Endothelial cell of umbilical vein (primary cell): ENCODE data around the gene CUTA. TPM values are rescaled to one million over a fixed set of nuclear protein-coding genes. Genes with fewer than 3 reads are reported as not detected.

Experiments used
- BruUV-seq: library from RNA; stranded (reverse); fragments of 400-500 nt; replicated peaks from 2 replicates; lab custom pipeline; 2021; lab: Mats Ljungman, UMichigan
- CTCF ChIA-PET: fragments of 300-600, 350-600 bp; sonication (Branson Sonifier 250); formaldehyde crosslinking; loops from one replicate; lab custom pipeline; 2021; ENCODE audit warnings: antibody characterized with exemption, inconsistent platforms; lab: Charles Lee
- POLR2A ChIA-PET: fragments of 300-600, 350-600 bp; sonication (Branson Sonifier 250); formaldehyde crosslinking; loops from one replicate; lab custom pipeline; 2021; ENCODE audit warnings: antibody characterized with exemption, inconsistent platforms; lab: Charles Lee
- DNase-seq: peaks from one replicate; pipeline ENCODE4 v3.0.0-alpha.2; 2011; ENCODE audit warnings: low read depth, low spot score
- FAIRE-seq: peaks from 2 replicates; lab custom pipeline; 2011; peaks lifted over from hg19 to GRCh38; lab: Jason Lieb, UNC
- H2AFZ ChIP-seq: 2 replicates; pipeline ENCODE4 v1.6.0; 2012; ENCODE audit warnings: low read depth, low read length, control low read depth, inconsistent platforms
- H3K27ac ChIP-seq: 2 replicates; pipeline ENCODE4 v1.5.1; 2011; ENCODE audit warnings: low read depth, mild to moderate bottlenecking, control low read depth, low read length, moderate library complexity; ENCODE audit not compliant: insufficient read depth
- H3K27me3 ChIP-seq, 2 experiments: 2 replicates each; pipeline versions ENCODE4 v1.6.0 to v1.6.1; 2011; ENCODE audit warnings: low read length in 2 of 2, mixed read lengths in 1 of 2; ENCODE audit not compliant: control insufficient read depth in 2 of 2, insufficient read depth in 2 of 2
- H3K36me3 ChIP-seq, 2 experiments: 2 replicates in 1 of 2; 3 replicates in 1 of 2; pipeline ENCODE4 v1.5.1; 2011; ENCODE audit warnings: low read length in 2 of 2, mild to moderate bottlenecking in 1 of 2, moderate library complexity in 1 of 2; ENCODE audit not compliant: control insufficient read depth in 2 of 2, insufficient read depth in 2 of 2; ENCODE audit errors: extremely low read depth in 1 of 2
- H3K4me1 ChIP-seq: 3 replicates; pipeline ENCODE4 v1.5.1; 2011; ENCODE audit warnings: mild to moderate bottlenecking, low read length; ENCODE audit not compliant: control insufficient read depth, insufficient read depth; ENCODE audit errors: extremely low read depth
- H3K4me2 ChIP-seq: 2 replicates; pipeline ENCODE4 v1.6.1; 2011; ENCODE audit warnings: low read length, control low read depth, mixed read lengths; ENCODE audit not compliant: insufficient read depth
- H3K4me3 ChIP-seq, 3 experiments: fragments of 200-600 bp in 1 of 3; sonication (generic), shearing (Covaris generic) in 1 of 3; replicated peaks in 1 of 3; 2 replicates each; pipeline ENCODE4 v1.5.1; 2011 to 2016; ENCODE audit warnings: control low read depth in 3 of 3, low read length in 3 of 3, mild to moderate bottlenecking in 2 of 3, inconsistent platforms in 1 of 3, low read depth in 1 of 3, moderate library complexity in 1 of 3; ENCODE audit not compliant: insufficient read depth in 1 of 3
- H3K79me2 ChIP-seq: 2 replicates; pipeline ENCODE4 v1.6.0; 2012; ENCODE audit warnings: low read length, inconsistent platforms; ENCODE audit not compliant: control insufficient read depth, insufficient read depth
- H3K9ac ChIP-seq: replicated peaks from 2 replicates; pipeline ENCODE3; 2011; ENCODE audit warnings: low read length, control low read depth; ENCODE audit not compliant: insufficient read depth; ENCODE audit errors: extremely low read depth
- H3K9me1 ChIP-seq: replicated peaks from 3 replicates; pipeline ENCODE4 v1.6.0; 2011; ENCODE audit warnings: mild to moderate bottlenecking, low read length; ENCODE audit not compliant: control insufficient read depth, insufficient read depth; ENCODE audit errors: extremely low read depth
- H3K9me3 ChIP-seq: replicated peaks from 2 replicates; pipeline ENCODE4 v1.5.1; 2012; ENCODE audit warnings: low read length, inconsistent platforms; ENCODE audit not compliant: control insufficient read depth, insufficient read depth
- H4K20me1 ChIP-seq: replicated peaks from 2 replicates; pipeline ENCODE3; 2011; ENCODE audit warnings: mild to moderate bottlenecking, low read length; ENCODE audit not compliant: control insufficient read depth, insufficient read depth; ENCODE audit errors: extremely low read depth
- EZH2 ChIP-seq: IDR thresholded peaks from 2 replicates; pipeline ENCODE4 v1.6.1; 2012; ENCODE audit warnings: borderline replicate concordance, low read depth, mild to moderate bottlenecking, moderate library complexity, low read length, inconsistent platforms; ENCODE audit not compliant: severe bottlenecking
- FOS ChIP-seq: IDR thresholded peaks from 2 replicates; pipeline ENCODE4 v1.6.1; 2011; ENCODE audit warnings: mild to moderate bottlenecking, low read length, moderate library complexity, borderline replicate concordance; ENCODE audit not compliant: insufficient read depth
- GATA2 ChIP-seq: IDR thresholded peaks from 2 replicates; pipeline ENCODE4 v1.7.0; 2011; ENCODE audit warnings: low read depth, mild to moderate bottlenecking, moderate library complexity, mixed read lengths, low read length; ENCODE audit not compliant: insufficient read length, insufficient read depth
- JUN ChIP-seq: IDR thresholded peaks from 2 replicates; pipeline ENCODE4 v1.6.1; 2011; ENCODE audit warnings: borderline replicate concordance, low read depth; ENCODE audit not compliant: insufficient read length, insufficient read depth
- MYC ChIP-seq: IDR thresholded peaks from one replicate; pipeline ENCODE4 v1.6.1; 2011; ENCODE audit warnings: mild to moderate bottlenecking, low read depth, low read length
- POLR2A ChIP-seq: IDR thresholded peaks from 2 replicates; pipeline ENCODE4 v1.6.1; 2012; ENCODE audit warnings: low read depth, mild to moderate bottlenecking, control low read depth, low read length
- POLR2AphosphoS5 ChIP-seq: IDR thresholded peaks from 2 replicates; pipeline ENCODE4 v1.6.1; 2012; ENCODE audit warnings: low read depth, mild to moderate bottlenecking, control low read depth, low read length, moderate library complexity; ENCODE audit not compliant: insufficient read depth
- dilution Hi-C: fragments of 300-500 bp; cut with MboI; formaldehyde crosslinking; loops from one replicate; pipeline ENCODE4 v1.15.0; 2019; ENCODE audit warnings: low sequenced_read_pairs; ENCODE audit not compliant: extremely low pct_ligation_motif_present
- intact Hi-C: fragments of 100-400 bp; cut with micrococcal nuclease; formaldehyde crosslinking; loops from one replicate; pipeline ENCODE4 v1.10.0; 2022
- polyA plus RNA-seq, 4 experiments: library from polyadenylated mRNA; depleted of rRNA in 3 of 4; stranded (reverse) in 3 of 4; unstranded in 1 of 4; fragments of >200 nt; gene quantifications; 2 replicates each; pipeline versions ENCODE4 v1.2.1 to v1.2.3, GENCODE V29; 2011 to 2012; ENCODE audit warnings: missing spikeins in 1 of 4
- total RNA-seq: library from RNA; stranded (reverse); gene quantifications from 2 replicates; pipeline ENCODE4 v1.2.3, GENCODE V29; 2021
- TF ChIP-seq, protein P1 (sequence below), 2 donors: IDR thresholded peaks; 1 replicate in 1 of 2; 2 replicates in 1 of 2; pipeline ENCODE4 v1.5.1; 2011; ENCODE audit warnings: low read length in 2 of 2, mild to moderate bottlenecking in 2 of 2, moderate library complexity in 2 of 2, control low read depth in 1 of 2, inconsistent platforms in 1 of 2, low read depth in 1 of 2; ENCODE audit not compliant: insufficient read depth in 1 of 2; ENCODE audit errors: extremely low read depth in 1 of 2
- TF ChIP-seq, protein P2 (sequence below): IDR thresholded peaks from 2 replicates; pipeline ENCODE4 v1.6.1; 2011; ENCODE audit not compliant: insufficient read depth, insufficient read length

CUTA gene
- total and polyA plus RNA-seq, 2 donors (not counting 3 experiments of a cell fraction or from before 2014, with no cell fraction given), result 133 to 202 TPM

DNA sequence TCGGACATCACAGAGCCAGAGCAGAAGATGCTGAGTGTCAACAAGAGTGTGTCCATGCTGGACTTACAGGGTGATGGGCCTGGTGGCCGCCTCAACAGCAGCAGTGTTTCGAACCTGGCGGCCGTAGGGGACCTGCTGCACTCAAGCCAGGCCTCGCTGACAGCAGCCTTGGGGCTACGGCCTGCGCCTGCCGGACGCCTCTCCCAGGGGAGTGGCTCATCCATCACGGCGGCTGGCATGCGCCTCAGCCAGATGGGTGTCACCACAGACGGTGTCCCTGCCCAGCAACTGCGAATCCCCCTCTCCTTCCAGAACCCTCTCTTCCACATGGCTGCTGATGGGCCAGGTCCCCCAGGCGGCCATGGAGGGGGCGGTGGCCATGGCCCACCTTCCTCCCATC lies 25.1 kb upstream of the CUTA start:
- Histone ChIP-seq H3K79me2 (no peaks in the 10 kb centered on the region), H3K27me3 (no peaks in the 10 kb centered on the region), H3K4me3 (no peak overlapping the region), H3K4me2 (no peak overlapping the region), H3K9ac (no peak overlapping the region), H3K27ac (no peak overlapping the region), H3K4me1 (no peaks in the 10 kb centered on the region), H2AFZ (no peak overlapping the region), H3K36me3 (peaks cover 0 to 24% of the 10 kb centered on the region in 2 experiments), H4K20me1 (no peaks in the 10 kb centered on the region), H3K9me3 (no peaks in the 10 kb centered on the region), H3K9me1 (no peaks in the 10 kb centered on the region)
- DNase-seq (no peak), FAIRE-seq (no peak)
- TF ChIP-seq EZH2, result no peak
- no peak for TF ChIP-seq POLR2A
- TF ChIP-seq JUN, result no peak
- no peak for TF ChIP-seq FOS
- TF ChIP-seq, protein P1, sequence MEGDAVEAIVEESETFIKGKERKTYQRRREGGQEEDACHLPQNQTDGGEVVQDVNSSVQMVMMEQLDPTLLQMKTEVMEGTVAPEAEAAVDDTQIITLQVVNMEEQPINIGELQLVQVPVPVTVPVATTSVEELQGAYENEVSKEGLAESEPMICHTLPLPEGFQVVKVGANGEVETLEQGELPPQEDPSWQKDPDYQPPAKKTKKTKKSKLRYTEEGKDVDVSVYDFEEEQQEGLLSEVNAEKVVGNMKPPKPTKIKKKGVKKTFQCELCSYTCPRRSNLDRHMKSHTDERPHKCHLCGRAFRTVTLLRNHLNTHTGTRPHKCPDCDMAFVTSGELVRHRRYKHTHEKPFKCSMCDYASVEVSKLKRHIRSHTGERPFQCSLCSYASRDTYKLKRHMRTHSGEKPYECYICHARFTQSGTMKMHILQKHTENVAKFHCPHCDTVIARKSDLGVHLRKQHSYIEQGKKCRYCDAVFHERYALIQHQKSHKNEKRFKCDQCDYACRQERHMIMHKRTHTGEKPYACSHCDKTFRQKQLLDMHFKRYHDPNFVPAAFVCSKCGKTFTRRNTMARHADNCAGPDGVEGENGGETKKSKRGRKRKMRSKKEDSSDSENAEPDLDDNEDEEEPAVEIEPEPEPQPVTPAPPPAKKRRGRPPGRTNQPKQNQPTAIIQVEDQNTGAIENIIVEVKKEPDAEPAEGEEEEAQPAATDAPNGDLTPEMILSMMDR (IDR thresholded peaks at IDR 0.05; ENCODE audit: extremely low read depth in 1 of 2, insufficient read depth in 1 of 2, low read depth in 1 of 2, low read length in 2 of 2), result no peak
- no peak for TF ChIP-seq GATA2
- TF ChIP-seq MYC, result no peak
- no peak for TF ChIP-seq POLR2AphosphoS5
- TF ChIP-seq, protein P2, sequence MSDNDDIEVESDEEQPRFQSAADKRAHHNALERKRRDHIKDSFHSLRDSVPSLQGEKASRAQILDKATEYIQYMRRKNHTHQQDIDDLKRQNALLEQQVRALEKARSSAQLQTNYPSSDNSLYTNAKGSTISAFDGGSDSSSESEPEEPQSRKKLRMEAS, result no peak
- BruUV-seq, result no TSS peak
- dilution Hi-C loops, result no loop called here
- ChIA-PET POLR2A (no interaction called here), CTCF (interaction anchor here (0.6 kb wide), 1 partner anchor 603 kb away, joined by 3 read pairs; no protein-coding TSS in a partner anchor)
- intact Hi-C loops, result no loop called here
